ENCODE measurements around the gene DRC3.

- TF ChIP-seq MAX (IDR thresholded peaks at IDR 0.05; ENCODE audit: insufficient read depth, insufficient read length), result no peak
- TF ChIP-seq EZH2 (IDR thresholded peaks at IDR 0.05; ENCODE audit: borderline replicate concordance, low read depth, low read length, severe bottlenecking), result no peak
- TF ChIP-seq POLR2AphosphoS5 (IDR thresholded peaks at IDR 0.05; ENCODE audit: insufficient read depth, low read depth, low read length), result no peak
- TF ChIP-seq CTCF (IDR thresholded peaks at IDR 0.05; ENCODE audit: extremely low read depth in 1 of 2, insufficient read depth in 1 of 2, low read depth in 1 of 2, low read length in 2 of 2), result no peak
- TF ChIP-seq POLR2A (IDR thresholded peaks at IDR 0.05; ENCODE audit: low read depth, low read length), result no peak
- TF ChIP-seq JUN (IDR thresholded peaks at IDR 0.05; ENCODE audit: borderline replicate concordance, insufficient read depth, insufficient read length, low read depth), result no peak
- no peak for TF ChIP-seq MYC (IDR thresholded peaks at IDR 0.05; ENCODE audit: low read depth, low read length)
- no peak for TF ChIP-seq GATA2 (IDR thresholded peaks at IDR 0.05; ENCODE audit: insufficient read depth, insufficient read length, low read depth, low read length)
Observed at GRCh38 chr17:17993366-17993765, 20.7 kb downstream of the DRC3 start.
